HepG2 (cell line): Measurements from ENCODE around the gene ZXDC. TPM values are rescaled to one million over a fixed set of nuclear protein-coding genes. Genes with fewer than 3 reads are reported as not detected.

Experiments used
- BORCS8-MEF2B ChIP-seq: sonication (generic); formaldehyde crosslinking; IDR thresholded peaks from 2 replicates; pipeline ENCODE4 v1.8.0; 2022; ENCODE audit warnings: mild to moderate bottlenecking, missing genetic modification reagents
- GMEB1 ChIP-seq: sonication (generic); formaldehyde crosslinking; IDR thresholded peaks from 2 replicates; pipeline ENCODE4 v1.5.1; 2020; ENCODE audit warnings: missing genetic modification reagents, mild to moderate bottlenecking, borderline replicate concordance
- HOXA9 ChIP-seq: sonication (generic); formaldehyde crosslinking; IDR thresholded peaks from 2 replicates; pipeline ENCODE4 v1.8.1; 2022; ENCODE audit warnings: missing genetic modification reagents, mild to moderate bottlenecking, moderate library complexity, borderline replicate concordance
- JDP2 ChIP-seq: sonication (generic); formaldehyde crosslinking; IDR thresholded peaks from 2 replicates; pipeline ENCODE4 v1.8.1; 2022; ENCODE audit warnings: missing genetic modification reagents, borderline replicate concordance
- KDM3A ChIP-seq: IDR thresholded peaks from 2 replicates; pipeline ENCODE4 v1.6.1; 2018; ENCODE audit warnings: low read depth, missing compliant biosample characterization
- KDM5B ChIP-seq: sonication (generic); formaldehyde crosslinking; IDR thresholded peaks from 2 replicates; pipeline ENCODE4 v1.4.0; 2020; ENCODE audit warnings: missing genetic modification reagents, mild to moderate bottlenecking, borderline replicate concordance
- NFRKB ChIP-seq: fragments of 450-650 bp; IDR thresholded peaks from 2 replicates; pipeline ENCODE4 v1.6.1; 2017
- NR3C1 ChIP-seq: sonication (generic); formaldehyde crosslinking; IDR thresholded peaks from 2 replicates; pipeline ENCODE4 v1.4.0; 2020; ENCODE audit warnings: missing genetic modification reagents
- PITX1 ChIP-seq: sonication (generic); formaldehyde crosslinking; IDR thresholded peaks from 2 replicates; pipeline ENCODE4 v1.5.1; 2020; ENCODE audit warnings: mild to moderate bottlenecking, missing genetic modification reagents
- POGZ ChIP-seq: sonication (generic); formaldehyde crosslinking; IDR thresholded peaks from 2 replicates; pipeline ENCODE4 v1.4.0; 2020; ENCODE audit warnings: mild to moderate bottlenecking, missing genetic modification reagents
- RBFOX2 ChIP-seq: fragments of 200-400 bp; formaldehyde crosslinking; IDR thresholded peaks from 2 replicates; pipeline ENCODE4 v1.6.1; 2017; ENCODE audit warnings: low read depth, mild to moderate bottlenecking, low read length
- SNRNP70 ChIP-seq: fragments of 200-400 bp; formaldehyde crosslinking; IDR thresholded peaks from 2 replicates; pipeline ENCODE4 v1.6.1; 2017; ENCODE audit warnings: mild to moderate bottlenecking, low read depth, low read length, moderate library complexity
- SOX13 ChIP-seq, 3 experiments: fragments of 450-650 bp in 1 of 3; sonication (generic) in 1 of 3; formaldehyde crosslinking in 1 of 3; IDR thresholded peaks in 2 of 3; conservative IDR thresholded peaks in 1 of 3; 2 replicates each; pipeline versions ENCODE4 v1.5.0 to v1.6.1; 2016 to 2020; ENCODE audit warnings: antibody characterized with exemption in 1 of 3, mild to moderate bottlenecking in 1 of 3, missing compliant biosample characterization in 1 of 3, missing genetic modification reagents in 1 of 3, moderate library complexity in 1 of 3
- SP5 ChIP-seq: IDR thresholded peaks from 2 replicates; pipeline ENCODE4 v1.6.1; 2016; ENCODE audit warnings: low read depth, borderline replicate concordance
- SRSF1 ChIP-seq: fragments of 200-400 bp; formaldehyde crosslinking; optimal IDR thresholded peaks from 2 replicates; pipeline ENCODE3; 2017; ENCODE audit warnings: mild to moderate bottlenecking, low read depth, low read length, moderate library complexity
- SUZ12 ChIP-seq: fragments of 150-350 bp; IDR thresholded peaks from 2 replicates; pipeline ENCODE4 v1.6.1; 2014; ENCODE audit warnings: low read depth, low read length
- TRIM24 ChIP-seq: sonication (generic); formaldehyde crosslinking; IDR thresholded peaks from 2 replicates; pipeline ENCODE4 v1.8.0; 2022; ENCODE audit warnings: mild to moderate bottlenecking, missing genetic modification reagents
- YY1 ChIP-seq: IDR thresholded peaks from 2 replicates; pipeline ENCODE4 v1.6.1; 2011; ENCODE audit warnings: low read length, low read depth, moderate library complexity, mild to moderate bottlenecking; ENCODE audit not compliant: insufficient read depth, insufficient replicate concordance
- ZBTB33 ChIP-seq: sonication (generic); formaldehyde crosslinking; IDR thresholded peaks from 2 replicates; pipeline ENCODE4 v1.4.0; 2020; ENCODE audit warnings: missing genetic modification reagents
- ZBTB38 ChIP-seq: sonication (generic); formaldehyde crosslinking; IDR thresholded peaks from 2 replicates; pipeline ENCODE4 v1.5.1; 2020; ENCODE audit warnings: mild to moderate bottlenecking, missing genetic modification reagents
- ZBTB7A ChIP-seq: sonication (generic); formaldehyde crosslinking; IDR thresholded peaks from 2 replicates; pipeline ENCODE4 v1.8.0; 2022; ENCODE audit warnings: mild to moderate bottlenecking, missing genetic modification reagents
- ZBTB8A ChIP-seq: sonication (generic); formaldehyde crosslinking; IDR thresholded peaks from 2 replicates; pipeline ENCODE4 v1.4.0; 2020; ENCODE audit warnings: mild to moderate bottlenecking, low read depth, missing genetic modification reagents, borderline replicate concordance
- ZMAT3 ChIP-seq: sonication (generic); formaldehyde crosslinking; conservative IDR thresholded peaks from 2 replicates; pipeline ENCODE4 v1.7.0; 2021; ENCODE audit warnings: missing genetic modification reagents
- ZNF251 ChIP-seq: sonication (generic); formaldehyde crosslinking; IDR thresholded peaks from 2 replicates; pipeline ENCODE4 v1.9.0; 2021; ENCODE audit warnings: mild to moderate bottlenecking, missing genetic modification reagents
- ZNF451 ChIP-seq: sonication (generic); formaldehyde crosslinking; IDR thresholded peaks from 2 replicates; pipeline ENCODE4 v1.5.0; 2020; ENCODE audit warnings: mild to moderate bottlenecking, missing genetic modification reagents
- ZNF605 ChIP-seq: sonication (generic); formaldehyde crosslinking; IDR thresholded peaks from 2 replicates; pipeline ENCODE4 v1.8.0; 2022; ENCODE audit warnings: mild to moderate bottlenecking, missing genetic modification reagents
- ZNF792 ChIP-seq: IDR thresholded peaks from 2 replicates; pipeline ENCODE4 v1.6.1; 2016
- polyA plus RNA-seq, 8 experiments: library from polyadenylated mRNA; depleted of rRNA in 3 of 8; stranded (reverse) in 7 of 8; unstranded in 1 of 8; fragments of >200 nt; fragmentation: Illumina TruSeq in 4 of 8; extraction: Trizol in 4 of 8; gene quantifications; 2 replicates each; pipeline versions ENCODE4 v1.2.1 to v1.2.3, GENCODE V29; 2011 to 2016; ENCODE audit warnings: low read depth in 4 of 8, missing spikeins in 1 of 8, mixed read lengths in 1 of 8; ENCODE audit not compliant: insufficient read depth in 1 of 8
- total RNA-seq, 5 experiments: library from RNA; depleted of rRNA; stranded (reverse); fragments of >200 nt; fragmentation: Illumina TruSeq; extraction: Trizol; gene quantifications; 2 replicates each; pipeline ENCODE4 v1.2.3, GENCODE V29; 2016; ENCODE audit warnings: low read depth in 1 of 5

The ZXDC gene
- total and polyA plus RNA-seq, 2 of the 13 experiments (the other 11 are each of a cell fraction or from before 2014, with no cell fraction given): 17.6 to 21.2 TPM

GRCh38 chr3:126481808-126482502 lies 6.3 kb upstream of the ZXDC start (continued):
- no peak for TF ChIP-seq ZBTB33
- peak; percentile 43 for TF ChIP-seq YY1
- TF ChIP-seq GMEB1: 0 out of 2 replicates have a peak, but pooled peaks have one; percentile 22
- no peak for TF ChIP-seq SOX13 (IDR thresholded peaks at IDR 0.05)
- peak in 1 of 2 experiments; percentile 12; a peak in 1 of 4 replicates for TF ChIP-seq SOX13 (CRISPR knock-in tag; conservative IDR thresholded peaks at IDR 0.05 in 1 of 2, IDR thresholded peaks at IDR 0.05 in 1 of 2)
- TF ChIP-seq TRIM24 (CRISPR knock-in tag): no peak
- no peak for TF ChIP-seq ZNF451 (CRISPR knock-in tag)
- no peak for TF ChIP-seq KDM3A (CRISPR knock-in tag)
- TF ChIP-seq NFRKB: no peak
- peak; percentile 16; the same call in 1 of the 2 replicates for TF ChIP-seq POGZ
- TF ChIP-seq SP5 (CRISPR knock-in tag): no peak
- peak; percentile 66; the same call in 1 of the 2 replicates for TF ChIP-seq KDM5B (CRISPR knock-in tag)
- no peak; the same call in 1 of the 2 replicates for TF ChIP-seq ZBTB38 (CRISPR knock-in tag)
- no peak for TF ChIP-seq SNRNP70
- no peak for TF ChIP-seq SRSF1
- TF ChIP-seq SUZ12: no peak
- no peak for TF ChIP-seq RBFOX2
- no peak for TF ChIP-seq HOXA9 (CRISPR knock-in tag)
- no peak for TF ChIP-seq ZNF792 (CRISPR knock-in tag)
- no peak for TF ChIP-seq ZBTB8A (CRISPR knock-in tag)
- TF ChIP-seq JDP2: no peak
- TF ChIP-seq ZNF605 (CRISPR knock-in tag): peak; percentile 13; the same call in 1 of the 2 replicates
- 0 out of 2 replicates have a peak, but pooled peaks have one; percentile 36 for TF ChIP-seq PITX1 (CRISPR knock-in tag)
- TF ChIP-seq BORCS8-MEF2B (CRISPR knock-in tag): no peak
- TF ChIP-seq NR3C1 (CRISPR knock-in tag): no peak
- no peak for TF ChIP-seq ZMAT3 (CRISPR knock-in tag)
- no peak for TF ChIP-seq ZNF251
- 0 out of 2 replicates have a peak, but pooled peaks have one; percentile 18 for TF ChIP-seq ZBTB7A (CRISPR knock-in tag)
